ENCODE data around the gene C16orf74.

The C16orf74 gene

GRCh38 chr16:85716680-85717038 lies 34.2 kb downstream of the C16orf74 start:
- FAIRE-seq = no peak

- no peak for FAIRE-seq
Measured at GRCh38 chr16:85716022-85716679, 34.7 kb downstream of the C16orf74 start.

- no peak for FAIRE-seq
Measured at GRCh38 chr16:85715169-85716021, 35.5 kb downstream of the C16orf74 start.

- FAIRE-seq = no peak
Measured at GRCh38 chr16:85712801-85713200, 38.1 kb downstream of the C16orf74 start.

- FAIRE-seq = no peak
Measured at GRCh38 chr16:85711982-85712587, 38.8 kb downstream of the C16orf74 start.

- no peak for FAIRE-seq
Measured at GRCh38 chr16:85710732-85711131, 40.2 kb downstream of the C16orf74 start.

- no peak for FAIRE-seq
Measured at GRCh38 chr16:85709766-85710585, 40.9 kb downstream of the C16orf74 start.

GRCh38 chr16:85708338-85708737 lies 42.6 kb downstream of the C16orf74 start:
- no peak for FAIRE-seq

GRCh38 chr16:85707528-85708095 lies 43.3 kb downstream of the C16orf74 start:
- FAIRE-seq = no peak

GRCh38 chr16:85706449-85707034 lies 44.4 kb downstream of the C16orf74 start:
- FAIRE-seq = no peak

GRCh38 chr16:85704900-85705846 lies 45.7 kb downstream of the C16orf74 start:
- FAIRE-seq = no peak

GRCh38 chr16:85704011-85704410 lies 46.9 kb downstream of the C16orf74 start:
- no peak for FAIRE-seq

GRCh38 chr16:85699628-85700027 lies 51.3 kb downstream of the C16orf74 start:
- FAIRE-seq = no peak

- FAIRE-seq = no peak
Measured at GRCh38 chr16:85698935-85699558, 51.8 kb downstream of the C16orf74 start.

GRCh38 chr16:85698459-85698891 lies 52.4 kb downstream of the C16orf74 start:
- FAIRE-seq = no peak

GRCh38 chr16:85697431-85697830 lies 53.5 kb downstream of the C16orf74 start:
- FAIRE-seq = no peak

GRCh38 chr16:85696781-85697180 lies 54.1 kb downstream of the C16orf74 start:
- no peak for FAIRE-seq

- FAIRE-seq = no peak
Measured at GRCh38 chr16:85695196-85696128, 55.4 kb downstream of the C16orf74 start.

GRCh38 chr16:85690469-85691064 lies 60.3 kb downstream of the C16orf74 start:
- FAIRE-seq = no peak

All from TTC549 (cell line).